GM12873 (cell line): Measurements from ENCODE around the gene DHX8.

Experiments
- CTCF ChIP-seq: IDR thresholded peaks from 2 replicates; pipeline ENCODE4 v1.5.1; 2012; ENCODE audit warnings: low read depth, mild to moderate bottlenecking, moderate library complexity, low read length, control low read depth; ENCODE audit not compliant: insufficient read depth; ENCODE audit errors: missing control alignments

Gene DHX8

GRCh38 chr17:43548689-43549379, 65.1 kb downstream of the DHX8 start:
- no peak for TF ChIP-seq CTCF

GRCh38 chr17:43549496-43549895, 65.7 kb downstream of the DHX8 start:
- no peak for TF ChIP-seq CTCF

- TF ChIP-seq CTCF = no peak
Measured at GRCh38 chr17:43550754-43551153, 67.0 kb downstream of the DHX8 start.

- TF ChIP-seq CTCF = no peak
Measured at GRCh38 chr17:43552229-43552837, 68.6 kb downstream of the DHX8 start.

GRCh38 chr17:43553573-43553972, 69.8 kb downstream of the DHX8 start:
- no peak for TF ChIP-seq CTCF

GRCh38 chr17:43554857-43555256, 71.1 kb downstream of the DHX8 start:
- no peak for TF ChIP-seq CTCF

- TF ChIP-seq CTCF = no peak
Measured at GRCh38 chr17:43556292-43556691, 72.5 kb downstream of the DHX8 start.
